ENCODE data around the gene P4HB.

P4HB gene

GRCh38 chr17:81905993-81906392, 45.7 kb upstream of the P4HB start:
- CTCF ChIA-PET, result interaction anchor here (0.6 kb wide), 1 partner anchor 21 kb away, joined by 3 read pairs; no protein-coding TSS in a partner anchor
- TF ChIP-seq BHLHE40 (IDR thresholded peaks at IDR 0.05; ENCODE audit: borderline replicate concordance), result no peak
- no peak for TF ChIP-seq FOXM1 (IDR thresholded peaks at IDR 0.05; ENCODE audit: borderline replicate concordance)
- TF ChIP-seq PKNOX1 (IDR thresholded peaks at IDR 0.05), result no peak
- no peak for TF ChIP-seq FOXA1 (IDR thresholded peaks at IDR 0.05)
- TF ChIP-seq SUZ12 (IDR thresholded peaks at IDR 0.05), result no peak
- no peak for TF ChIP-seq ZNF384 (IDR thresholded peaks at IDR 0.05)
- no peak for TF ChIP-seq ARNT (IDR thresholded peaks at IDR 0.05)
- no peak for TF ChIP-seq CTBP1 (IDR thresholded peaks at IDR 0.05; ENCODE audit: borderline replicate concordance)
- TF ChIP-seq L3MBTL2 (conservative IDR thresholded peaks at IDR 0.05), result no peak
- no peak for TF ChIP-seq TARDBP (IDR thresholded peaks at IDR 0.05)
- no peak for TF ChIP-seq FOXK2 (IDR thresholded peaks at IDR 0.05)
- no peak for TF ChIP-seq SP1 (IDR thresholded peaks at IDR 0.05)
- TF ChIP-seq HDGF (IDR thresholded peaks at IDR 0.05; ENCODE audit: borderline replicate concordance), result no peak
- no peak for TF ChIP-seq NFRKB (IDR thresholded peaks at IDR 0.05)
- TF ChIP-seq LEF1 (IDR thresholded peaks at IDR 0.05; ENCODE audit: borderline replicate concordance), result no peak
- TF ChIP-seq ELF4 (IDR thresholded peaks at IDR 0.05), result no peak
- DNase-seq (ENCODE audit: extremely low spot score), result no peak
- POLR2A ChIA-PET, result interaction anchor here (0.7 kb wide), 1 partner anchor 14 kb away, joined by 3 read pairs; no protein-coding TSS in a partner anchor

DNA sequence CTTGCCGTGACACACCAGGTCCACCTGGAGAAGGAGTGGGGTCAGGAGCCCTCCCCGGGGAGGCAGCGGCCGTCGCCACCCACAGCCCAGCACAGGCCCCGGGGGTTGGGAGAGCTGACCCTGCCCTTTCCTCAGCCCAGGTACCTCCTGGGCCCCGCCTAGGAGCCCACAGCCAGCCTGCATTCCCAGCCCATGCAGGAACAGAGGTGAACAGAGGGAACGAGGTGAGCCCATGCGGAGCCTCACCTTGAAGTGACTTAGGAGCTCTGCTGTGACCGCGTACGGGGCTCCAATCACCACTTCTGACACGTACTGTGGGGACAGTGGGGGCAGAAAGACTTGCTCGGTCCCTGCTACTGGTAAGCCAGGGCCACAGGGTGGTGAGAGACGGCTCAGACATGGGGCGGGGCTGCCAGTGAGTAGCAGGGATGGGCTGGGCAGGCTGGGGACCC, 45.1 kb upstream of the P4HB start:
- ChIA-PET CTCF (interaction anchor here (0.6 kb wide), 1 partner anchor 21 kb away, joined by 3 read pairs; no protein-coding TSS in a partner anchor), POLR2A (interaction anchor here (0.7 kb wide), 1 partner anchor 13 kb away, joined by 3 read pairs; no protein-coding TSS in a partner anchor)
- DNase-seq (ENCODE audit: extremely low spot score), result no peak
- no peak for TF ChIP-seq ARNT (IDR thresholded peaks at IDR 0.05)
- TF ChIP-seq CTBP1 (IDR thresholded peaks at IDR 0.05; ENCODE audit: borderline replicate concordance), result no peak
- no peak for TF ChIP-seq NFRKB (IDR thresholded peaks at IDR 0.05)
- no peak for TF ChIP-seq FOXA1 (IDR thresholded peaks at IDR 0.05)
- TF ChIP-seq ZNF384 (IDR thresholded peaks at IDR 0.05), result no peak

DNA sequence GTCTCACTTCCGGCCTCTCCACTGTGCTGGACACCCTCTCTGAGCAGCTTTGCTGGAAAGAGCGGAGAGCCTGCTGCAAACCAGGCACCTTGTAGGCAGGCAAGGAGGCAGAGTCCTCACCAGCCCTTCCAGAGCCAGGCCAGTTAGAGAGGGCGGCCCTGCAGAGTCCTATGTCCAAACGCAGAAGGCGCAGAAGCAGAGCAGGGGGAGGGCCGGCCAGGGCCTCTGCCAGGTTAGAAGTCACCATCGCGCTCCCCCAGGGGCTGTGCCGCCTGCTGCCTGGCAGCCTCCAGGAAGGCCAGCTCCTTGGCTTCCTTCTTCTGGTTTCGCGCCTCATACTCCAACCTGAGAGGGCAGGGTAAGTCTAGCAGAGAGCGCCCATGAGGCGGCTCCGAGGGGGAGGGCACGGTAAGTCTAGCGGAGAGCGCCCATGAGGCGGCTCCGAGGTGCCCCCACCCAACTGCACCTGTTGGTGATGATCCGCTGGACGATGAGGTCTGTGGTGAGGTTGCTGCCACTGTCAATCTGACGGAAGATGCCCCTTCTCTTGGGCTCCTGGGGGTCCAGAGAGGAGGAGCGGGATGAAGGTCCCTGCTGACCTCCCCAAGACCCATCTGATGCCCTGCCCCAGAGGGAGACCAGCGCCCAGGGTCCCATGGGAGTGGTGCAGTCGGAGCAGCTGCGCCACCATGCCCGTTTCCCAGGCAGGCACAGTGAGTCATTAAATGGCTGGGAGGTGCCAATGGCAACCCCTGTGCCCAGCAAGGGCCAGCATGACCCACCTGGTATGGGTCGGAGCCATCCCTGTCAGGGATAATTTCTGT, 44.5 kb upstream of the P4HB start:
- ChIA-PET POLR2A (no interaction called here), CTCF (no interaction called here)
- DNase-seq (ENCODE audit: extremely low spot score), result no peak
- TF ChIP-seq ELF4 (IDR thresholded peaks at IDR 0.05) (no peak), BHLHE40 (IDR thresholded peaks at IDR 0.05; ENCODE audit: borderline replicate concordance) (no peak), NFRKB (IDR thresholded peaks at IDR 0.05) (no peak), ZNF384 (IDR thresholded peaks at IDR 0.05) (no peak), HDGF (IDR thresholded peaks at IDR 0.05; ENCODE audit: borderline replicate concordance) (no peak), SP1 (IDR thresholded peaks at IDR 0.05) (no peak), FOXA1 (IDR thresholded peaks at IDR 0.05) (no peak), TARDBP (IDR thresholded peaks at IDR 0.05) (no peak), LEF1 (IDR thresholded peaks at IDR 0.05; ENCODE audit: borderline replicate concordance) (no peak), CTBP1 (IDR thresholded peaks at IDR 0.05; ENCODE audit: borderline replicate concordance) (no peak)

DNA sequence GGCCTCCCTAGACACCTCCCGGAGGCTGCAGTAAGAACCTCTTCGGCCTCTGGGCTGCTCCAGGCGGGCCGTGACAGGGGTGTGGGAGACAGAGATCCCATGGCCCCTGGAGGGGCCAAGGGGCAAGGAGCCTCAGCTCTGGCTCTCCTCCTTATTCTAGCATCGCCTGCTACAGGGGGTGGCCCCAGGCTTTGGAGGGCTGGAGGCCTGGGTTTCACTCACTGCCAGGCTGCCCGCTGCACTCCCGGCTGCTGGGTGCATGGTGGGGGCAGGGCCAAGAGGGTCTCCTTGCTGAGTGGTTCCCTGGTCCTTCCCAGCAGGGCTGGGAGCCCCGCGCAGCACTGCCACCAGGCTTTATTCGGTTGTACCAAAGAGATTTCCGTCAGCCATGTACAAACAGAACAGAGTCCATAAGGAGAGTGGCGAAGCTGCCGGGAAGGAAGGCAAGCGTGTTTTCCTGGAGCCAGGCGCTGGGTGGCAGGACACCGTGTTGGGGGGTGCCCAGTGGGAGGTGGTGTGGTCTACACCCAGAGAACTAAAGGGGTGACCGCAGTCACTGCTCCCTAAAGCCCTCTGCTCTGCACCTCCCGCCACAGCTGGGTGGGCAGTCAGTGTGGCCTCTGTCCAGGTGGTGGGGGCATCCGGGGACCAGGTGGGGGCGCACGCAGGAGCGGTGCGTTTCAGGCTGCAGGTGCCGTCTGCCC, 43.7 kb upstream of the P4HB start:
- ChIA-PET POLR2A (interaction anchor here (1.0 kb wide), 1 partner anchor 34 kb away, joined by 5 read pairs; no protein-coding TSS in a partner anchor), CTCF (interaction anchor here (0.7 kb wide), 1 partner anchor 12 kb away, joined by 3 read pairs; no protein-coding TSS in a partner anchor)
- no peak for TF ChIP-seq ARNT (IDR thresholded peaks at IDR 0.05)
- no peak for TF ChIP-seq BHLHE40 (IDR thresholded peaks at IDR 0.05; ENCODE audit: borderline replicate concordance)
- no peak for TF ChIP-seq L3MBTL2 (conservative IDR thresholded peaks at IDR 0.05)
- no peak for TF ChIP-seq FOXK2 (IDR thresholded peaks at IDR 0.05)
- DNase-seq (ENCODE audit: extremely low spot score), result no peak

GRCh38 chr17:81903415-81903831, 43.1 kb upstream of the P4HB start:
- ChIA-PET POLR2A (interaction anchor here (1.0 kb wide), 1 partner anchor 34 kb away, joined by 5 read pairs; no protein-coding TSS in a partner anchor), CTCF (interaction anchor here (0.7 kb wide), 1 partner anchor 11 kb away, joined by 3 read pairs; no protein-coding TSS in a partner anchor)
- TF ChIP-seq HDGF (IDR thresholded peaks at IDR 0.05; ENCODE audit: borderline replicate concordance) (no peak), FOXK2 (IDR thresholded peaks at IDR 0.05) (no peak), ZNF384 (IDR thresholded peaks at IDR 0.05) (no peak), SUZ12 (IDR thresholded peaks at IDR 0.05) (no peak), ELF4 (IDR thresholded peaks at IDR 0.05) (no peak), ARNT (IDR thresholded peaks at IDR 0.05) (no peak), TARDBP (IDR thresholded peaks at IDR 0.05) (no peak), FOXM1 (IDR thresholded peaks at IDR 0.05; ENCODE audit: borderline replicate concordance) (no peak), BHLHE40 (IDR thresholded peaks at IDR 0.05; ENCODE audit: borderline replicate concordance) (no peak), NFRKB (IDR thresholded peaks at IDR 0.05) (no peak), SP1 (IDR thresholded peaks at IDR 0.05) (no peak)
- no peak for DNase-seq (ENCODE audit: extremely low spot score)

DNA sequence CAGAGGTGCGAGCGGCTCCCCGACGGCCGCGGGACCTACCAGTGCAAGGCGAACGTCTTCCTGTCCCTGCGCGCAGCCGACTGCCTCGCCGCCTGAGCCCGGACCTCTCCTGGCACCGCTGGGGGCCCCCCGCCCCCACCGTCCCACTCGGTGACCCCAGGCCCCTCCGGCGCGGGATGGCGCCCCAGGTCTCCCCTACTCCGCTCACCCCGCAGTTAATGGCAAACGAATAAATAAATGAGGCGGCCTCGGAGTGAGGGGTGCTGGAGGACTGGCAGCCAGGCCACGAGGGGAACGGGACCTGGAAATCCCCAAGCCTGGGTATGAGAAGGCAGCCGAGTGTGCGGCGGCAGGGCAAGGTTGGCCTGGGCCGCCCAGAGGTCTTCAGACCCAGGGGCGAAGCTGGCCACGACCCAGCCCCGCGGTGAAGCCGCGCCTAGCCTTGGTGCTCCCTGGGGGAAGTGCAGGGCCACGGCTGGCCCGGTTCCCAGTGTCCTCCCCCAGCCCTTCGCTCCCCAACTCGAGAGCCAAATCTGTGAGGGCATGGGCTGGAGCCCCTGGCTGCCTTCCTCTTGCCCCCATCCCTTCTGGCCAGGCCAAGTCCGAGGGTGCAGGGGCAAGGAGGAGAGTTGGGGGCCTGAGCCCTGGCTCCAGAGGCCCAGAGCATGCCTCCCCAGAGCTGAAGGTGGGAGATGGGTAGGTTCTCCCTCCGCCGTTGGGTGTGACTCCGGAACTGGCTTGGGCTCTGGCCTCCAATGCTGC, 42.5 kb upstream of the P4HB start:
- ChIA-PET CTCF (no interaction called here), POLR2A (interaction anchor here (1.0 kb wide), 1 partner anchor 33 kb away, joined by 5 read pairs; no protein-coding TSS in a partner anchor)

More for the DNA sequence above, 42.5 kb upstream of the P4HB start:
- no peak for DNase-seq (ENCODE audit: extremely low spot score)
- TF ChIP-seq LEF1 (IDR thresholded peaks at IDR 0.05; ENCODE audit: borderline replicate concordance), result no peak
- no peak for TF ChIP-seq SUZ12 (IDR thresholded peaks at IDR 0.05)
- no peak for TF ChIP-seq NFRKB (IDR thresholded peaks at IDR 0.05)
- no peak for TF ChIP-seq FOXA1 (IDR thresholded peaks at IDR 0.05)
- no peak for TF ChIP-seq L3MBTL2 (conservative IDR thresholded peaks at IDR 0.05)
- no peak for TF ChIP-seq FOXM1 (IDR thresholded peaks at IDR 0.05; ENCODE audit: borderline replicate concordance)
- TF ChIP-seq PKNOX1 (IDR thresholded peaks at IDR 0.05), result no peak
- TF ChIP-seq ARNT (IDR thresholded peaks at IDR 0.05), result no peak
- TF ChIP-seq ELF4 (IDR thresholded peaks at IDR 0.05), result no peak
- TF ChIP-seq FOXK2 (IDR thresholded peaks at IDR 0.05), result no peak
- TF ChIP-seq BHLHE40 (IDR thresholded peaks at IDR 0.05; ENCODE audit: borderline replicate concordance), result no peak
- TF ChIP-seq TARDBP (IDR thresholded peaks at IDR 0.05), result no peak
- TF ChIP-seq HDGF (IDR thresholded peaks at IDR 0.05; ENCODE audit: borderline replicate concordance), result no peak
- no peak for TF ChIP-seq CTBP1 (IDR thresholded peaks at IDR 0.05; ENCODE audit: borderline replicate concordance)
- no peak for TF ChIP-seq SP1 (IDR thresholded peaks at IDR 0.05)
- TF ChIP-seq ZNF384 (IDR thresholded peaks at IDR 0.05), result no peak
